GM18502 (cell line): ENCODE measurements around the gene STX10.

ENCODE experiments used
- ATAC-seq: cut with Tn5 transposase; IDR thresholded peaks from one replicate; pipeline ENCODE4 v1.9.1; 2021; ENCODE audit warnings: mild to moderate bottlenecking; ENCODE audit not compliant: unreplicated experiment, poor library complexity

STX10 gene

DNA sequence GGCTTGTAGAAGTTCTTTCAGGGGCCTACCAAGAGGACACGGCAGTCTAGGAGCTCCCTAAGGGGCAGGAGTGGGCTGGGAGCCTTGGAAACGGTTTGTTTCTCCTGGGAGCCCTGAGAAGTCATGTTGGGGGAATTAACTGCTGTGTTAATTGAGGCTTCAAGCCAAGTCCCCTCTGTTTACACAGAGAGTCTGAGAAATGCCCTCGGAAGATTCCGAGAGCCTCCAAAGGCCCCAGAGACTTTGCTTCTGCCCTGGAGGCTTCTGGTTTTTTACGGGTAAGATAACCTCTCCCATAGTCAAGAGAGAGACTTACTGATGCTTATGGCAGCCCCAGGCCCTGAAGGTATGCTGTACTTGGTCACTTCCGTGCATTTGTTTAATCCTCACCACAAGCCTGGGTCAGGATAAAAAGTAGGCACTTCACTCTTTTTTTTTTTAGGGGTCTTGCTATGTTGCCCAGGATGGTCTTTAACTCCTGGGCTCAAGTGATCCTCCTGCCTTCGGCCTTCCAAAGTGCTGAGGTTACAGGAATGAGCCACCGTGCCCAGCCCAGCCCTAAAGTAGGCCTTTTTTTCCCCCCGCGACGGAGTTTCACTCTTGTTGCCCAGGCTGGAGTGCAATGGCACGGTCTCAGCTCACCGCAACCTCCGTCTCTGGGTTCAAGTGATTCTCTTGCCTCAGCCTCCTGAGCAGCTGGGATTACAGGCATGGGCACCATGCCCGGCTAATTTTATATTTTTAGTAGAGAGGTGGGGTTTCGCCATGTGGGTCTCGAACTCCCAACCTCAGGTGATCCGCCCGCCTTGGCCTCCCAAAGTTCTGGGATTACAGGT lies 15.2 kb upstream of the STX10 start:
- ATAC-seq = no peak

DNA sequence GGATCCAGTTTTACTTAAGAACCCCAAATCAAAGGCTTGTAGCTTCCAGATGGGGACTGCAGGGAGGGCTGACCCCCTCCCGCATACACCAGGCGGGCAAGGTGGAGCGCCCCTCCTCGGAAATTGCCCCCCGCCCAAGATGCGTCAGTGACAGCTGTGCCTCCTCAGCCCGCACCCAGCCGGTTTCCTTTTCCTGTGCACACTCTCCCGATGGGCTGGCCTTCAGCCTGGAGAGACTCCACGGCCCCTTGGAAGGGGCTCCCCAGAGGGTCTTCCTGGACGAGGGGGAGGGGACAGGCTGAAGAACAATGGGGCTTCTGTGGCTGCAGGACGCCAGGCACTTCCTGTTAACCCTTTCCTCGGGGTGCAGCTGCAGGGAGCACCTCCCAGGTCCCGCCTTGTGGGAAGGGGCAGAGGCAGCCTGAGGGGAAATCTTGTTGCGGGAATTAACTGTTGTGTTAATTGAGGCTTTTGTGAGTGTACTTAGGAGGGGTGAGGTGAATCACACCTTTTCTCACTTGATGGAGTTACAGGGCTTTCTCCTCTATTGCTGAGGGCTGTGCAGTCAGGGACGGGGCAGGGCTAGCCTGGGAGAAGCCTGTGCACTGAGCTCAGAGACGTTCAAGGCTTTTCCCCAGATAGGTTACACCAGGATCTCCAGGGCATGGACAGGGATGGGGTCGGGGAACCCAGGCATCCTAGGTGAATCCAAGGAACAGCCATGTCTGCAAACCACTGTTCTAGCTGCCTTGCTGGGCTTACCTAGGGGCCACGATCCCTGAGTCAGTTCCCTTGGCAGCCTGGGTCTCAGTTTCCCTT lies 14.4 kb upstream of the STX10 start:
- no peak for ATAC-seq

DNA sequence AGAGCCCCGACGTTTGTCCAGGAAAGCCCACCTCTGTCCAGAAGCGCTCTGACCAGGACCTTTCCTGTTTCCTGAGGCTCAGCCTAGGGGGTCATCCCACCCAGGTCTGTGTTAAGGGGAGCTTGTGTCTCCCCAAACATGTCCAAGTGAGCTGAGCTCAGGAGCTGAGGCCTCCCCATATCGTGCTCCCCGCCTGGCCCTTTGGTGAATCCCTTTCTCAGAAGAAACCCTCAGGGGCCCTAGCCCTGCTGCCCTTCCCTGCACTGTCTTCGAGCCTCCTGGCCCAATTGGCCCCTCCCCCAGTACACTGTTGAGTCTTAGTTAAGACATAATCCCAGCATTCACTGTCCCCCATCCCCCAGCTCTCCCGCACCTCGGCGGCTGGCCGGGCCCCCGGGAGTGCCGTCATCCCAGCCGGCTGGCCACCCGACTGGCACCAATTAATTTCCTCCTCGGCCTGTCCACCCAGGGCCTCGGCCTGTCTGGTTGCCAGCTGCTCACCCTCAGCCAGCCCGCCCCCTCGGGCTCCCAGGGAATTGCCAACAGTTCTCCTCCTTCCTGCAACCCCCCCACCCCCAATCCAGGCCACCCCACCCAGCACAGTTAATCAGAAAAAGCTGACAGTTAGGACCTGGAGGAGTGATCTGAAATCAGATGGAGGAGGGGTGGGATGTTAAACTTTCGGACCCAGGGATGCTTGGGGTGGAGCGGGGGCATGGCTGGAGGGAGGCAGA lies 13.6 kb upstream of the STX10 start:
- ATAC-seq = no peak

DNA sequence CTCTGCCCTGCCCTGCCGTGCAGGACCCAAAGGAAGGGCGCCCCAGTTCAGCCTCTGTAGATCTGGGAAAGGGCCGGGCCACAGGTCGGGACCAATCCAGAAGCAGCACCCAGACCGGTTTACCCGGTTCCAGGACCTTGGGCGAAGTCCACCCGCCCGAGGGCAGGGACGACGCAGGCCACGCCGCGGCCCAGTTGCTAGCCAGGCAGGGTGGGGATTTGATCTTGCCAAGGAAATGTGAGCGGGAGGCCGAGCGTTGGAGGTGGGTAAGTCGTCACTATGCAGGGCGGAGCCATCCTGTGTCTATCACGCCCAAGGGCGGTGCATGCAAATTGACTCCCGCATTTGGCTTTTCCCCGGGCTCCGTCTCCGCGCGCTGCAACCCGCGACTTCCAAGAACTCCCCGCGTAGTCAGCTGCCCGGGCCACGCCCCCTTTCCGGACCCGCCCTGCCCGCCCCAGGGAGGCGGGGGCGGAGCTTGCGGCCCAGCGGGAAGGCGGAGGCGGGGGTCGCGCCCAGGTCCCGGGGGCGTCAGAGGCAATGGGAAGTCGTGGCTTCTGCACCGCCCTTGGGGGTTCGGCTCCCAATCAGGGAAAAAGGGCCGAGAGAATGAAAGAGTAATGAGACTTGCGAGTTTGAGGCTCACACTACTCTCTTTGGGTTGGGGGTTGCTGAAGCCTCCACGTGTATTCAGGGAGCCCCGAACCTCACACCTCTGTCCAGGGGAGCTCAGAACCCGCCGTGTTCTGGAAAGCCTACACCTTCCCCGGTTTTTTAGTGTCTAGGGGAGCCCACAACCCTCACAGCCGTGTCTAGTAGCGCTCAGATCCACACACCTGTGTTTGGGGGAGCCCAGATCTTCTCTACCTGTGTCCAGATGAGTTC lies 12.8 kb upstream of the STX10 start:
- ATAC-seq = peak; percentile 48

DNA sequence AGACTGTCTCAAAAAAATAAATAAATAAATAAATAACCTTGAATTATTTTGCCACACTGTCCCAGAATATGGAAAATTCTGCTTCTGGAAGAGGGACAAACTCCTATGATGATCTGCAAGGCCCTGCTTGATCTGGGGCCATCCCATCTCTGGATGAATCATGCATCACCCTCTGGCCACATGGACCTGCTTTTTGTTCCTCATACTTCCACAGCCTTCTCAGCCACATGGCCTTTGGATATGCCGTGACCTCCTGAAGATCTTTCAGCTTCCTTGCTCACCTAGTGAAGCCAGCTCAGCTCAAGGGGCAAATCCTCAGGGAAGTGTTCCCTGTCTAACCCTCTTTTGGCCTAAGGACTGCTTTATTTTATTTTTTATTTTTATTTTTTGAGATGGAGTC lies 10.4 kb upstream of the STX10 start:
- ATAC-seq = no peak

DNA sequence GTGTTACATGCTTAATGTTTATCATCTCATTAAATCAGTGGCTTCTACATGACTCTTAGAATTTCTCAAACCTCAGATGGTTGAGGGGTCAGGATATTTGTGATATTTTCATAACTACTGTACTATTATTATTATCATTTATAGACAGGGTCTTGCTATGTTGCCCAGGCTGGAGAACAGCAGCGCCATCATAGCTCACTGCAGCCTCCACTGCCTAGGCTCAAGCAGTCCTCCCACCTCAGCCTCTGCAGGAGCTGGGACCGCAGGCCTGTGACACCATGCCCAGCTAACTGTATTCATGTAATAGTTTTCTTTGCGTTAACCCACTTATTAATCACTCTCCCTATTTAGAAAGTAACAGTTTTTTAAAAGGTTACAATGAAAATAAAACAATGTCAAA lies 9.5 kb upstream of the STX10 start:
- ATAC-seq = no peak

DNA sequence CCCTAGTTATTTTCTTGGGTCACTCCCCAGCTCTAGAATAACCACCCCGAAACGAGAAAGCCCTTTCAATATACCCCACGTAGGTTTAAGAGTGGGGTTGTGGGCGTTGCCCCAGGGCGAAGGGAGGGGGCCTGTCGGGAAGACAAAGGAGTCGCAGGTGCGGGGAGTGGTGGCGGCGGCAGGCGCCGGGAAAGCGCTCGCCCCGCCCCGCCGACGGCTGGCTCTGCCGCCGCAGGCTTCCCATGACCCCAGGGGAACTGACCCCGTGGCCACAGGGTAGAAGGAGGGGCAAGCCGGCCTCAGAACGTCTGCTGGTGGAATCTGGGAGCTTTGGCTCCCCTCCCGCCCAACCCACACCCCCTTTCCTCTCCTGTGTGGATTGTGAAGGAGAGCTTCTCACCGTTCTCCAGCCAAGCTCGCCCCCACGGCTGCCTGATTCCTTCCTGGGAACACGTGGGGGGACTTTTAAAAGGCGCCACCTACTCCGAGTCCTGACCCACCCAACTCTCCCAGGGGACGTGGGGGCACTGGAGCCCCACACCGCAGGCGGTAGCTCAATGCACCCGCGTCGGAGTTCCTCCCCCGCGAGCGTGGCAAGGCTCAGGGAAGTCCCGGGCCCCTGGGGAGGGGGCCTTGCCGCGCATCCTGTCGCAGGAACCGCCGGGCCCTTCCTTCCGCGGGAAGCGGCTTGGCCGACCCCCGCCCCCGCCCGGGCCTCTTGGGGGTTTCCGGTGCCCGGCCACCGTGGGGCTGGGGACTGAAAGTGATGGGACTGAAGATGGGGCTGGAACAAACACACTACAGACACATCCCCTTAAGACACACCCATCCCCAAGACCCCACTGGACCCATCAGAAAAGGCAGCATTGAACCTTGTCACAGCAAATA lies 5.5 kb upstream of the STX10 start:
- no peak for ATAC-seq

DNA sequence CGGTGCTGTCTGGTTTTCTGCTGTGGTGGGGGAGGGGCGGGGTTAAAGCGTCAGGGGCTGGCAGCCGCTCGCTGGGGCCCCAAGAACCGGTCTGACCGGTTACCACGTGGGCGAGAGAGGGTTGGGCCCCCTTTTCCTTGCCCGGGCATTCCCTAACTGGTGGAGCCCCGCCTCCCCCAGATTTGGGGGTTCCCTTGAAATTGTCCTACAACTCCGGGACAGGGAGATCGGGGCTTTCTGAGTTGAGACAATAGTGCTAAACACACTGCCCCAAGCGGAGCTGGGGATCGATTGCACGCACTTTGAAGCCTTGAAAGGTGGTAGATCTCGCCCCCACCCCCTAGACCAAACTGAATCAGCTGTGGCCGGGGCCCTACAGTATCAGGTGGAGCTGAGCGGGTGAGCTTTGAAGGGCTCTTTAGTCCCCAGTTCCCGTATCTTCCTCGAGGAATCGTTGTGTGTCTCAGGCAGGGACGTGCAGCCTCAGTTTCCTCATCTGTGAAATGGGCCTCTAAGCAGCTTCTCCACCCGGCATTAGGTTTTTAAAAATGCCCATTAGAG lies 4.8 kb upstream of the STX10 start:
- no peak for ATAC-seq

DNA sequence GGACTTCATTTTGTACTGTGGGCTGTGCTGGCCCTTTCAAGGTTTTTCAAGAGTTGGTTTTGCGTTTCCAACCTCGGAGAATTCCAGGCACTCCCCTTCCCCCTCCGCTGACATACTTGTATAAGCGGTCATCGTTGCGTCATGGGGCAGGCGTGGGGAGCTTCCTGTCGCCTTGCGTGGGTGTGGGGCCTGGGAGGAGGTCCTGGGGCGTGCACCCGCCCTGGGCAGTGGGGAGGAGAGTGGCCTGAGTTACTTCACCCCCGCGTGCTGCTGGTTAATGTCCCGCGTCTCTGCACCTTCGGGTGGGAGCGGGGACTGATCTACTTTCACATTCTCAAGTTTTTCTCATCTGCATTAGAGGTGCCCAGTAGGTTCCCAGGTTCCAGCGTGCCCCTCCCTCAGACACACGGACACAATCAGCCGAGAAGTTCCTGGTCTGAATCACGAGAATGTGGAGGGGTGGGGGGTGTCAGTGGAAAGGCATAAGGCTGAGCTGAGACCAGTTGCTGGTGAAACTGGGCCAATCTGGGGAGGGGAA lies 4.1 kb upstream of the STX10 start:
- ATAC-seq = no peak

DNA sequence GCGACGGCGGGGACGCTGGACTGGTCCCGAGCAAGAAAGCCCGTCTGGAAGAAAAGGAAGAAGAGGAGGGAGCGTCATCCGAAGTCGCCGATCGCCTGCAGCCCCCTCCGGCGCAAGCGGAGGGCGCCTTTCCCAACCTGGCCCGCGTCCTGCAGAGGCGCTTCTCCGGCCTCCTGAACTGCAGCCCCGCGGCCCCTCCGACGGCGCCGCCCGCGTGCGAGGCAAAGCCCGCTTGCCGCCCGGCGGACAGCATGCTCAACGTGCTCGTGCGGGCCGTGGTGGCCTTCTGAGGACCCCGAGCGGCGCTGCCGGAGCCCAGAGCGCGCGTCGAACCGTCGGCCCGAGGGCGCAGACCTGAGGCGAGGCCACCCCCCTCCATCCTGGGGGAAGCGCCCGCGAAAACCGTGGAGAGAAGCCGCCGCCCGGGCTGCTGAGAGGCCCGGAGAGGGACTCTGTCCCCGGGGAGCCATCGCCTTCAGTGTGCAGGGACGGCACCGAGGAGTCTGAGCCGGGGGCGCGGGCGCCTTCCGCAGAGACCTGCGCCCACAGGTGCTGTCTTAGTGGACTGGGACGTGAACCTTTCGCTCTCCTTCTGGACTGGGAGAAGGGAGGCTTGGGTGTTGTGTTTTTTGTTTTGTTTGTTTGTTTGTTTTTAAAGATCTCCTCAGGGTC lies 3.5 kb upstream of the STX10 start:
- no peak for ATAC-seq

DNA sequence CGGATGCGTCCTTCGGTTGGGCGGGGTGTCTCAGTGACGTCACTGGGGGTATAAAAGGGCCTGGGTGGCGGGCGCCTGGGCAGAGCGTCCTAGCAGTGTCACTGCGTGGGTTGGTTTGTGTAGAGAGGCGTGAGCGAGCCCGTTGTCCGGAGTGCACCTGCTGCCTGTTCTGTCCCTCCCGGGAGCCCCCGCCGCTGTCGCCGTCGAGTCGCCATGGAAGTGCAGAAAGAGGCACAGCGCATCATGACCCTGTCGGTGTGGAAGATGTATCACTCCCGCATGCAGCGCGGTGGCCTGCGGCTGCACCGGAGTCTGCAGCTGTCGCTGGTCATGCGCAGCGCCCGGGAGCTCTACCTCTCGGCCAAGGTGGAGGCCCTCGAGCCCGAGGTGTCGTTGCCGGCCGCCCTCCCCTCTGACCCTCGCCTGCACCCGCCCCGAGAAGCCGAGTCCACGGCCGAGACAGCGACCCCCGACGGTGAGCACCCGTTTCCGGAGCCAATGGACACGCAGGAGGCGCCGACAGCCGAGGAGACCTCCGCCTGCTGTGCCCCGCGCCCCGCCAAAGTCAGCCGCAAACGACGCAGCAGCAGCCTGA lies 2.9 kb upstream of the STX10 start:
- ATAC-seq = peak; percentile 24

DNA sequence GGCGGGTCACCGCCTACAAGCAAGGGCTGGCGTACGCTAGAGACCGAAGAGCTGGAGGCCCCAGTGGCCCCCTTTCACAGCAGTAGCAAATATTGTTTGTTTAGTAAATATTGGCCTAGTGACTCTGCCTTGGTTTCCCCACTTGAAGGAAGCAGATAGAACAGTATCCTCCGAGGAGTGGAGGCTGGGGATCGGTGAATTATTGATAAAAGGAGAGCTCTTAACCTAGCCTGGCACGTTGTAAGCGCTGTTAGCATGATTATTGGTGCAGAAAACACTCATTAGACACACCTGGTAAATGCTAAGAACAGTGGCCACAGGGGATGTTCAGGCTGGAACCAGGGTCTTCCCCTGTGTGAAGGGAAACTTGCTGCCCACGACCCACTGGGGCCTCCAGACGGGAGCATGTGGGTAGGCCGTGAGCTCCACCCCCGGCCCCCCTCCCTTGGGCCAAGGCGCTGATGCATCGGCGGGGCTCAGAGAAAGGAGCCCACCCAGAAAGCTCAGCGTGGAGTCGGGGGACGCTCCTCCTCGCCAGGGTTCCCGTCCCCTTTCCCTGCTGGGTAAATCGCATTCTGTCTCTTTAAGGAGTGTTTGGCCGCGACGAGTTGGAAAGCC lies 2.3 kb upstream of the STX10 start:
- ATAC-seq = peak; percentile 3

DNA sequence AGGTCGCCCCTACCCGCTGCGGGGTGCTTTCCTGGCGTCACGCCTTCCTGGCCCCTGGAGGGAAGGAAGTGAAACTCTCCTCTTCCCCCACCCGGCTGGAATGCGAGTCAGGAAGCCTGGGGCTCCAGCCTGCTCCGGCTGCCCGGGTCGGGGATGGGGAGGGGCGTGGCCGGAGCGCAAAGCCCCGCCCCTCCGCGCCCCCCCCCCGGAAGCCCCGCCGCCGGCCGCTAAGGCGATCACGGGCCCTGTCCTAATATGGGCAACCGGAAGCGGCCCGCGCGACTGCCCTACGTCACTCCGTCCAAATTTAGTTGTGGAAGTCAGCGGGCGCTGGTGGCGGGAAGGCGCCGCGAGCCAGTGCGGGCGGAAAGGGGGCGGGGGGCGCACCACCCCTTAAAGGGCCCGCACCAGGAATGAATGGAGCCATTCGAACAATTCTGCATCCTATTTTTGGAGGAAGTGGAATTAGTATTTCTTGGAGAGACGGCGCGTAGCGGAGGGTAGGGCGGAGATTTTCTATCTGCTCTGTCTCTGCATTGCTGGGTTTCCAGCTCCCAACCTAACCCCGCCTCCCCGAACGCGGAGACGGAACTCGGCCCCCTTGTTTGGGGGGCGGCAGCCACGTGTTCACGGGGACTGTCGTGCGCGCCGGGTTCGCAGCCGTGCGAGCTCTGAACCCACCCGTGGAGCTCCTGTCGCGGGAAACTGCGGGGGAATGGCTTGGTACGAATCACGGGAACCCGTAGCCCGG lies 1.6 kb upstream of the STX10 start:
- ATAC-seq = peak; percentile 36

DNA sequence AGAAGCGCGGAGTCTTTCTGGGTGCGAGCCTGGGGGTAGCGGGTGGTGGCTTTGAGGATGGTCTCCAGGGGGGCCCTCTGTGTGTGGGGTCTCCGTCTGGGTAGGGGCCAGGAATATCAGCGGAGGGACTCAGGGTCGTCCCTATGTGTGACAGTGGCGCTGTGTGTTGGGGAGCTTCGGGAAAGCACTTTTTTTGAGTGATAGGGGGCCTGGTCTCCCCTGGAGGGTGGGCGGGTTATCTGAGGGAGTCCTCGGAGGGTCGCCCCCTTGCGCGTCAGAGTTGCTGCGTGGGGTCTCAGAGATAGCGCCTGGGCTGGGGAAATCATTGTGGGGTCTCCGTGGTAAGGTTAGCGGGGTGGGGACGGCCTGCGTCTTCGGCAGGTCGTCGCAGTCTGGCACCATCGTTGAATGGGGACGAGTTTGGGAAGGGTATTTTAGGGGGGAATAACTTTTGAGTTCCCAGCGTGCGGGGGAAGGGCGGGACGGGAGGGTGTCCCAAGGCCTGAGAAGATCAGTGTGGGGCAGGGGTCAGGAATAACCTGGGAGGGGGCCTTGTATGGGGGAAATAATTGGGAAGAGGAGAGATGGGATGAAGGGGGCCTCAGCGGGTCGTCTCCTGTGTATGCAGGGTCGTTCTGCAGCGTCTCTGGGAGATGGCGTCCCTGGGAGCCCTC lies 893 bp upstream of the STX10 start:
- ATAC-seq = no peak

DNA sequence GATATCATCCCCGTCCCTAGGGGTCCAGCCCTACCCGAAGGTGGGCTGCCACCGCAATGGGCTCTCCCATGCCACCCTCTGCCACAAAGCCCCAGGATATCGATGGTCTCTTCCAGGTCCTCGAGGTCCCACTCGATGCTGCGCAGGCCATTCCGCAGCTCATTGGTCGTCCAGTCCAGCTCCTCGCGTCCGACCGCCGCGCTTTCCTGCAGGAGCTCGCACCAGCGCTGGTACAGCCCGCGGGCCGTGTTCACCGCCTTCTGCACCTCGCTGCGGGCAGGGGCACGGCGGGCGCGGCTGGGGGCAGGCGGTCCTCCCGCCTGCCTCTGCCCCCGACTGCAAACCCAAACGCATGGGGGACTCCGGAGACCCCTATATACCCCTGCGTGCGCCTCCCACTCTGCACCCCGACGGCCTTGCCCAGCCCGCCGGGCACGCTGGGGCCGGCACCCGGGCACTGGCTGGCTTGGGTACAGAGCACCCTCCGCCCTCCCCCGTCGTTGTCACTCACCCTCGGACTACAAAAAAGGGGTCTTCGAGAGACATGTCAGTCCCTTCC lies 468 bp downstream of the STX10 start:
- ATAC-seq = no peak
